HG02885 (cell line): ENCODE measurements around the gene IL10RA.
A peak's percentile ranks its signal among the peaks of the same experiment; 100 is the strongest.

Experiments
- ATAC-seq: cut with Tn5 transposase; IDR thresholded peaks from one replicate; pipeline ENCODE4 v1.9.1; 2021; ENCODE audit warnings: mild to moderate bottlenecking; ENCODE audit not compliant: unreplicated experiment, poor library complexity

Gene IL10RA

GRCh38 chr11:118004543-118005223, 18.5 kb downstream of the IL10RA start:
- ATAC-seq = no peak

GRCh38 chr11:118005224-118006152, 19.3 kb downstream of the IL10RA start:
- ATAC-seq = no peak

- no peak for ATAC-seq
These were observed 19.9 kb downstream of the IL10RA start for GRCh38 chr11:118006153-118006534.

- no peak for ATAC-seq
These were observed 20.8 kb downstream of the IL10RA start for GRCh38 chr11:118007040-118007439.

DNA sequence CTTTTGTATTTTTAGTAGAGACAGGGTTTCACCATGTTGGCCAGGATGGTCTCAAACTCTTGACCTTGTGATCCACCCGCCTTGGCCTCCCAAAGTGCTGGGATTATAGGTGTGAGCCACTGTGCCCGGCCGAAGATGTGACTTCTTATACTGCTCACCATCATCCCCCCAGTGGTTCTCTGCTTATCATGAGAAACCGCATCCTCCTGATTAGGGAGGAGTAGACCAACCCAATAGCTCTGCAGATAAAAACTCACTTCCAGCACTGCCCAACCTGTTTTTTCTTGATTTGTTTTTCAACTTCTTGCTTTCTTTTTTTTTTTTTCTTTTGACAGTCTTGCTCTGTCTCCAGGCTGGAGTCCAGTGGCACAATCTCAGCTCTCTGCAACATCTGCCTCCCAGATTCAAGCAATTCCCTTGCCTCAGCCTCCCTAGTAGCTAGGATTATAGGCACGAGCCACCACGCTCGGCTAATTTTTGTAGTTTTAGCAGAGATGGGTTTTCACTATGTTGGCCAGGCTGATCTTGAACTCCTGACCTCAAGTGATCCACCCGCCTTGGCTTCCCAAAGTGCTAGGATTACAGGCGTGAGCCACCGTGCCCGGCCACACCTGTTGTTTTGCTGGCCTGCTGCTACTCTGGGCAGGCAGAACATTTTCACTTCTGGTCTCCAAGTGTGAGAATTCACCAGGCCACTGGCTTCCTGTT, 21.5 kb downstream of the IL10RA start:
- peak; percentile 39 for ATAC-seq

- no peak for ATAC-seq
These were observed 22.2 kb downstream of the IL10RA start for GRCh38 chr11:118008271-118008911.

DNA sequence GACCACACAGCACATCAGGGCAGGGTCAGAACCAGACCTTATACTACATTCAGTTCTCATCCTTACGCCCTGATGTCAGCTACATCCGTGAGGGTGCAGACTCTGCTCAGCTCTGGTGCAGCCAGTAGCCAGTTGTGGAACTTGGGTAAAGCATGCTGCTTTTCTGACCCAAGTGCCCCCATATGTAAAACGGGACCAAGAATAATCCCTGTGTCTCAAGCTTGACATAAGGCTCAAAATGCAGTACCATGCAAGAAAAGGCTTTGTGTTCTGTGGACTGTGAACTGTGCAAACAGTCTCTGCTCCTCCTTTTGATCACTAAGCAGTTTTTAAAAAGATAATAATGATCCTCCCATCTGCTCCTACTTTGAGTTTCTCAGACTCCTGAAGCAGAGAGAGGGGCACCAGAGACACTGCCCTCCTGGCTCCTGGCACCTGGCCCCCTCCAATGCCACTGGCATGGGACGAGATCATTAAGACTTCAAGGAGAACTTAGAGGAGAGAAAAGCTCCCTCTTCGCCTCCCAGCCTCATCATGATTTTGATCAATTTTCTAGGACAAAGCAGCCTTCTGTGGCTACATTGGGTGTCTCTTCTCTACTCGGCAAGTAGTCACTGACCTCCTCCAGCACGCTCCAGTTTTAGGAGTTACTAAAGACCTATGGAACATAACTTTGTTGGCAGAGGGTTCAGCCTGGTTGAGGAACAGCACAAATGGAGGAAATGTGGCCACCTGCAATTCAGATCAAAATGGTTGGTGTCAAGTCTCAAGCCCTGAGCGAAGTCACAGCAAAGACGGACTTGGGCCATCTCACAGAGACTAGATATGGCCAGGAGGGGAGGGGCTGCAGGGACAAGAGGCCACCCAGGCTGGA, 23.9 kb downstream of the IL10RA start:
- ATAC-seq = no peak

- peak; percentile 79 for ATAC-seq
These were observed 24.7 kb downstream of the IL10RA start for GRCh38 chr11:118010738-118011461.

DNA sequence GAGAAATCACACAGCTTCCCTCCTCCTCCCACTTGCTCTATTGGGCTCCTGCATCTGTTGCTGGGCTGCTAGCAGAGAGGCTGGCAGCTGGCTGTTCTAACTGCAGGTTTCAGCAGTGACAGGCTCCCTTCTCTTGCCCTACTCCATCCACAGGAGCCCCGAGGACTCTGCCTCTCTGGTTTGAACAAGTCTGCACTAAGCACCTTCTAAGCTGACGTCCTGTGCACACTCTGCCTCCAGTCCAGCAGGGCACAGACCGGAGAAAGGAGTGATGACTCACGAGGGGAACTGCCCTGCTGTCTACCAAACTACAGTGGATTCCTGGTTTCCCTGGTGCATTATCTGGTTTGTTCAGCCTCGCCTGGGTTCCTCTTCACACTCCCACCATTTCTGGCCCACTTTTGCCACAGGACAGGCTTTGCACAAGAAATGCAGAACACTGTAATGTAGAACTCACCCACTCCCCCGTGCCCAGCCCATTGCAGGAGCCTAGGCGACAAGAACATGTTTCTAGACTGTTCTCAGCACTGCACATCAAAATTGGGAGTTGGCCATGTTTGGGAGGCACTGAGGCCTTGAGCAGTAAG, 26.0 kb downstream of the IL10RA start:
- no peak for ATAC-seq

DNA sequence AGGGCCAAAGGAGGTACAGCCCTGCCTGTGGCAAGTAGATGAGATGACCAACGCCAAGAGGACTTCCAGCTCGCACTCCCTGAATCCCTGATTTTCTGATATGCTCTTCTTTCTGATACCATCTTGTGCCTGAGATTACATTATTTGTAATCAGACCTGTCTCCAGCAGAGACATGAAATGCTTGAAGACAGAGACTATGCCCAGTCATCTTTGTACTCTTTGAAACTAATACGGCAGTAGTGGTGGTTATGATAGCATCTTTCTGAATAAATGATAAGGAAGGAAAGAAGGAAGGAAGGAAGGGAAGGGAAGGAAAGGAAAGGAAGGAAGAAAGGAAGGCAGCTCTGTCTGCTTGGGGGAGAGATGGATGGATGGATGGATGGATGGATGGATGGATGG, 27.8 kb downstream of the IL10RA start:
- no peak for ATAC-seq

- ATAC-seq = no peak
These were observed 29.2 kb downstream of the IL10RA start for GRCh38 chr11:118015385-118015841.

DNA sequence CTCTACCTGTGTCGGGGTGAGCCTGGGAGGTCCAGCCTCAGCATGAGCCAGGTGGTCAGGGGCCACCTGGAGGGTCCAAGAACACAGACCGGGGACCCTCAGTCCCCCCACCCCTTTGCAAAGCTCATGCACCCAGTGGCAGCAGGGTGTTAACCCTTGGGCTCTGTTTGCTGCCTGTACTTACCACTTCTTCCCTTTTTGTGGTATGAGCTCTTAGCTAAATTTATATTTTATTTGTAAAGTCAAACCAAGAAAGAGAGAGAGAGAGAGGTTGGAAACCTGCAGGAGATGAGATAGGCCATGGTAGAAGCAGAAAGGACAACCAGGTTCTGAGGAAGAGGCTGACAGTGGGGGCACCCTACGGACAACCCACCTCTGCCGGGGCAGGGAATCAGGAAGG, 29.9 kb downstream of the IL10RA start:
- ATAC-seq = no peak

GRCh38 chr11:118017111-118017510, 30.9 kb downstream of the IL10RA start:
- no peak for ATAC-seq

GRCh38 chr11:118017631-118018315, 31.6 kb downstream of the IL10RA start:
- no peak for ATAC-seq

DNA sequence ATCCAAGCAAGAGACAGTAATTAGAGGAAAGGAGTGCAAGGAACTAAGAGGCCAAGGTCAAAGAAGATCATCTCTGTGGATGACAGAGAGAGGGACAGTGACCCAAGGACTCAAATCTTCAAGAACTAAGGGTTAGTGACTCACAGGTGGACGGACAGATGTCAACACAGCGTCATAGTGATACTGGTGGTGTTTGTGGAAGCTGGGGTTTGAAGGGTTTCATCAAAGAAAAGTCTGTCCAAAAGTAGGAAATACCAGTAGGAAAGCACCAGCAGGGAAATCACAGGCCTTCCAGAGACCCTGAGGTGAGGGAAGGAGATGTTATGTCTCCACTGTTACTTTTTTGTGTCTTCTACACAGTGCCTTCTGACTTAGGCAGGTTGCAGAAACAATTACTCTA, 32.2 kb downstream of the IL10RA start:
- ATAC-seq = no peak

GRCh38 chr11:118021146-118021545, 35.0 kb downstream of the IL10RA start:
- no peak for ATAC-seq

DNA sequence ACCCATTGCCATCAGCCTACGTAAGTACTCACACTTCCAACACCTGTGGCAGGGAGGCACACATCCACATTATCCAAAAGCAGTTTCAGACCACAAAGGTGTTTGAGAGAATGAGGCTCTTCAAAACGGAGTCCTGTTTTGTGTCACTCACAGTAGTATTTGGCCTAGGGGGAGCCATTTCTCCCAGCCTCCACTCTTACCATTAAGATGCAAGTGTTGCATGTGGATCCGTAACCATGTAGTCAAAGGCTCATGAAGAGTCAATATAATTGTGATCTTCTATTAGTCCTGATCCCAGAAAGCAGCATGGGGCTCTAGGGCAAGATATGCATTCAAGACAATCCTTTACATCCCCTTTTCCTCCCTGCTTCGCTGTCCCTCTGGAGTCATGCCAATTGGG, 41.5 kb downstream of the IL10RA start:
- no peak for ATAC-seq

DNA sequence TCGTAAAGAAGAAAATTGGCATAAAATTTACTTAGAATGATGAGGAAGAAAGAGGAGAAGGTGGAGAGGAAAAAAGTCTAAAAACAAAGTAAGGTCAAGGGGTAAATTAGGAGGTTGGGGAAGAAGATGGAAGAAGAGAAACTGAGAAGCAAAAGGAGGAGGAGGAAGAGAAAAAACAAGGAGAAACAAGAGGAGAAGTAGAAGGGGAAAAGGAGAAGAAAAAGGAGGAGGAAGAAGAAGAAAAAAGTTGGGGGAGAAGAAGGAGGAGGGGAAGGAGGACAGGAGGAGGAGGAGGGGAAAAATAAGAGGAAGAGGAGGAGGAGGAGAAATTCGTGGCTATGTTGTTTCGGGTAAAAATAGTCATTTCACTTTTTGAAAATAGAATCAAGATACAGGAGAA, 42.4 kb downstream of the IL10RA start:
- ATAC-seq = no peak
